ENCODE results near the gene RPS21. TPM values are rescaled to one million over a fixed set of nuclear protein-coding genes. Genes with fewer than 3 reads are reported as not detected.

The RPS21 gene
- total and polyA plus RNA-seq, 2 of the 13 experiments (the other 11 are each of a cell fraction or from before 2014, with no cell fraction given), result 2,647 to 11,063 TPM

DNA sequence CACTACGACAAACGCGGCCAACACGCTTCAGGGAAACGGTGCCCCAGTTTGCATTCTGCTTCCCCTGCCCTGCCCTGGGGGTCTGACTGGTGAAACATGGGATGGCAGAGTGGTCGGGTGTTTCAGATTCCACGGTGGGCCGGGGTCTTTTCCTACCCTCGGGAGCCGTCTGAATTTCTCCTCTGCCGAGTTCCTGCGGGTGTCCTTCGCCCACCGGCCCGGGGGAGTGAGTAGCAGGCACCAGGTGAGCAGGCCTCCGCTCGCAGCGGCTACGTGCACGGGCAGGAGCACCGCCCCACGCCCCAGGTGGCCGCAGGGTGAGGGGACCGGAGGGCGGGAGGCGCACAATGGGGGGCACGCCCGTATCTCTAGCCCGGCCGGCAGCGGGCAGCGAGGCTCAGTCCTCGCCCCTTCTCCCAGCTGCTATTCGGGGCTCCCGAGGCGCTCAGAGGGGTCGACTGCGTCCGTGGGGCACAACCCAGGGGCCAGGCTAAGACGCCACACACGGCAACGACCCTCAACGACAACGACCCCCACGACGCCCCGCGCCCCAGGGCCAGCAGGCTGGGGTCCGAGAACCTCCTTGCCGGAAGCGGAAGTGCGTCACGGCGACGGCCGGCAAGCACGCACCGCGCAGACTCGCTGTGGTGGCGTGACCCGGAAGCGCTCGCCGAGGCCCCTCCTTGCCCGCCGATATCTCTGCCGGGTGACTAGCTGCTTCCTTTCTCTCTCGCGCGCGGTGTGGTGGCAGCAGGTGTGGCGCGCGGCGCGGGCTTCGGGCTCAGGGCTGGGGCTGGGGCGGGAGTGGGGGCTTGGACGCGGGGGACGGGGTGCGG lies at the start of gene RPS21 (continued):
- TF ChIP-seq HINFP (CRISPR knock-in tag; IDR thresholded peaks at IDR 0.05; ENCODE audit: low read depth) (peak; percentile 47), MZF1 (CRISPR knock-in tag; IDR thresholded peaks at IDR 0.05; ENCODE audit: borderline replicate concordance) (0 out of 2 replicates have a peak, but pooled peaks have one; percentile 52), ZKSCAN8 (CRISPR knock-in tag; IDR thresholded peaks at IDR 0.05; ENCODE audit: borderline replicate concordance) (no peak), HNRNPLL (IDR thresholded peaks at IDR 0.05; ENCODE audit: low read depth, low read length, poor library complexity, severe bottlenecking) (peak; percentile 25), ZC3H4 (CRISPR knock-in tag; IDR thresholded peaks at IDR 0.05; ENCODE audit: borderline replicate concordance) (no peak; the same call in 1 of the 2 replicates), ZFP90 (CRISPR knock-in tag; IDR thresholded peaks at IDR 0.05; ENCODE audit: borderline replicate concordance) (peak; percentile 95), MTA1 (CRISPR knock-in tag; IDR thresholded peaks at IDR 0.05; ENCODE audit: borderline replicate concordance) (peak; percentile 94), ZNF12 (CRISPR knock-in tag; IDR thresholded peaks at IDR 0.05) (peak; percentile 24; the same call in 1 of the 2 replicates), KDM3A (CRISPR knock-in tag; IDR thresholded peaks at IDR 0.05; ENCODE audit: low read depth) (peak; percentile 94), ARNT (IDR thresholded peaks at IDR 0.05) (no peak), ZSCAN29 (CRISPR knock-in tag; conservative IDR thresholded peaks at IDR 0.05) (0 out of 2 replicates have a peak, but pooled peaks have one; percentile 20), CBFB (CRISPR knock-in tag; IDR thresholded peaks at IDR 0.05) (0 out of 2 replicates have a peak, but pooled peaks have one; percentile 73), HIVEP1 (CRISPR knock-in tag; IDR thresholded peaks at IDR 0.05) (peak; percentile 90), CEBPG (CRISPR knock-in tag; IDR thresholded peaks at IDR 0.05) (peak; percentile 31; the same call in 1 of the 2 replicates), ZNF563 (CRISPR knock-in tag; IDR thresholded peaks at IDR 0.05) (0 out of 2 replicates have a peak, but pooled peaks have one; percentile 14), ZBTB10 (CRISPR knock-in tag; IDR thresholded peaks at IDR 0.05; ENCODE audit: borderline replicate concordance) (peak; percentile 89; the same call in 1 of the 2 replicates), MATR3 (CRISPR knock-in tag; IDR thresholded peaks at IDR 0.05) (no peak), ZFP36L2 (CRISPR knock-in tag; IDR thresholded peaks at IDR 0.05) (no peak), ATAD3A (CRISPR knock-in tag; IDR thresholded peaks at IDR 0.05) (0 out of 2 replicates have a peak, but pooled peaks have one; percentile 56)
- TF ChIP-seq, protein P1, sequence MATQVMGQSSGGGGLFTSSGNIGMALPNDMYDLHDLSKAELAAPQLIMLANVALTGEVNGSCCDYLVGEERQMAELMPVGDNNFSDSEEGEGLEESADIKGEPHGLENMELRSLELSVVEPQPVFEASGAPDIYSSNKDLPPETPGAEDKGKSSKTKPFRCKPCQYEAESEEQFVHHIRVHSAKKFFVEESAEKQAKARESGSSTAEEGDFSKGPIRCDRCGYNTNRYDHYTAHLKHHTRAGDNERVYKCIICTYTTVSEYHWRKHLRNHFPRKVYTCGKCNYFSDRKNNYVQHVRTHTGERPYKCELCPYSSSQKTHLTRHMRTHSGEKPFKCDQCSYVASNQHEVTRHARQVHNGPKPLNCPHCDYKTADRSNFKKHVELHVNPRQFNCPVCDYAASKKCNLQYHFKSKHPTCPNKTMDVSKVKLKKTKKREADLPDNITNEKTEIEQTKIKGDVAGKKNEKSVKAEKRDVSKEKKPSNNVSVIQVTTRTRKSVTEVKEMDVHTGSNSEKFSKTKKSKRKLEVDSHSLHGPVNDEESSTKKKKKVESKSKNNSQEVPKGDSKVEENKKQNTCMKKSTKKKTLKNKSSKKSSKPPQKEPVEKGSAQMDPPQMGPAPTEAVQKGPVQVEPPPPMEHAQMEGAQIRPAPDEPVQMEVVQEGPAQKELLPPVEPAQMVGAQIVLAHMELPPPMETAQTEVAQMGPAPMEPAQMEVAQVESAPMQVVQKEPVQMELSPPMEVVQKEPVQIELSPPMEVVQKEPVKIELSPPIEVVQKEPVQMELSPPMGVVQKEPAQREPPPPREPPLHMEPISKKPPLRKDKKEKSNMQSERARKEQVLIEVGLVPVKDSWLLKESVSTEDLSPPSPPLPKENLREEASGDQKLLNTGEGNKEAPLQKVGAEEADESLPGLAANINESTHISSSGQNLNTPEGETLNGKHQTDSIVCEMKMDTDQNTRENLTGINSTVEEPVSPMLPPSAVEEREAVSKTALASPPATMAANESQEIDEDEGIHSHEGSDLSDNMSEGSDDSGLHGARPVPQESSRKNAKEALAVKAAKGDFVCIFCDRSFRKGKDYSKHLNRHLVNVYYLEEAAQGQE (IDR thresholded peaks at IDR 0.05; ENCODE audit: borderline replicate concordance in 1 of 2, low read depth in 1 of 2, low read length in 2 of 2), result 0 out of 4 replicates have a peak, but pooled peaks of 1 of the 2 experiments have one; percentile 23

Data from HepG2 (cell line).